Lower leg skin (tissue), 4 donors: ENCODE measurements around the gene CLMN. TPM values are rescaled to one million over a fixed set of nuclear protein-coding genes. Genes with fewer than 3 reads are reported as not detected.

Experiments used
- DNase-seq, 2 donors: peaks; one replicate each; pipeline ENCODE4 v3.0.0-alpha.2; 2019; ENCODE audit warnings: low spot score in 2 of 2
- H3K4me3 ChIP-seq: fragments of 200-600 bp; sonication (generic); 2 replicates; pipeline ENCODE4 v1.5.1; 2017; ENCODE audit warnings: mild to moderate bottlenecking, low read depth; ENCODE audit not compliant: poor library complexity, severe bottlenecking
- POLR2A ChIP-seq, 2 donors: fragments of 450-650 bp; IDR thresholded peaks; one replicate each; pipeline ENCODE4 v1.6.1; 2016 to 2017; ENCODE audit warnings: antibody characterized with exemption in 2 of 2, mild to moderate bottlenecking in 1 of 2, moderate library complexity in 1 of 2
- WGBS, 2 donors: methylation state at CpG; one replicate each; pipeline ENCODE4 v1.1.5; 2018; 5-methylcytosine and 5-hydroxymethylcytosine counted together
- intact Hi-C: fragments of 100-400 bp; cut with DNase I; formaldehyde crosslinking; loops from one replicate; pipeline ENCODE4 v1.15.0; 2023; ENCODE audit warnings: low total_unique reads
- total RNA-seq, 4 donors: library from RNA; depleted of rRNA; stranded (reverse); fragments of >200 nt; gene quantifications; one replicate each; pipeline ENCODE4 v1.1.0, GENCODE V29; 2016
- TF ChIP-seq, protein P1 (sequence below), 3 donors: fragments of 450-650 bp; IDR thresholded peaks; one replicate each; pipeline ENCODE4 v1.5.1; 2016; ENCODE audit warnings: antibody characterized with exemption in 3 of 3, mild to moderate bottlenecking in 3 of 3, moderate library complexity in 2 of 3

The CLMN gene
- total RNA-seq, 4 donors from 2014 or later: 5.6 to 7.6 (median 7.2) TPM

DNA sequence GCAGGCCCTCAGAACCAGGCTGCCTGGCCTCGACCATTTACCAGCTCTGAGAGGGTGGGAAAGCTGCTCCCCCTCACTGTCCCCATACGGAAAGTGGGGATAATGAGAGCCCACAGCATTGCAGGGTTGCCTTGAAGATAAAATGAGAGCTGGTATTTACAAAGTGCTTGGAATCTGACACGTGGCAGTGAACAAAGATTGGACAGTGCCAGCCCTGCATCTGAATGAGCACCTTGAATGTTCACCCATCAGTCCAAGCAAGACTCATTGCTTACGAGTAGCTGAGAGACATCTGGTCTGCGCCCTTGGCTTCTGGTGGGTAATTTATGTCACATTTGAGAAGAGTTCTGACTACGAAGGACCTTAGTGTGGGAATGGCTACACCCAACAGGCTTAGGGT lies 67.5 kb downstream of the CLMN start:
- intact Hi-C loops: no loop called here
- DNase-seq: peak in 1 of 2 donors; percentile 62
- TF ChIP-seq, protein P1, sequence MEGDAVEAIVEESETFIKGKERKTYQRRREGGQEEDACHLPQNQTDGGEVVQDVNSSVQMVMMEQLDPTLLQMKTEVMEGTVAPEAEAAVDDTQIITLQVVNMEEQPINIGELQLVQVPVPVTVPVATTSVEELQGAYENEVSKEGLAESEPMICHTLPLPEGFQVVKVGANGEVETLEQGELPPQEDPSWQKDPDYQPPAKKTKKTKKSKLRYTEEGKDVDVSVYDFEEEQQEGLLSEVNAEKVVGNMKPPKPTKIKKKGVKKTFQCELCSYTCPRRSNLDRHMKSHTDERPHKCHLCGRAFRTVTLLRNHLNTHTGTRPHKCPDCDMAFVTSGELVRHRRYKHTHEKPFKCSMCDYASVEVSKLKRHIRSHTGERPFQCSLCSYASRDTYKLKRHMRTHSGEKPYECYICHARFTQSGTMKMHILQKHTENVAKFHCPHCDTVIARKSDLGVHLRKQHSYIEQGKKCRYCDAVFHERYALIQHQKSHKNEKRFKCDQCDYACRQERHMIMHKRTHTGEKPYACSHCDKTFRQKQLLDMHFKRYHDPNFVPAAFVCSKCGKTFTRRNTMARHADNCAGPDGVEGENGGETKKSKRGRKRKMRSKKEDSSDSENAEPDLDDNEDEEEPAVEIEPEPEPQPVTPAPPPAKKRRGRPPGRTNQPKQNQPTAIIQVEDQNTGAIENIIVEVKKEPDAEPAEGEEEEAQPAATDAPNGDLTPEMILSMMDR (IDR thresholded peaks at IDR 0.05): no peak
- TF ChIP-seq POLR2A (IDR thresholded peaks at IDR 0.05): no peak
- WGBS, 2 donors: 85 to 88% methylated on average over 6 of the region's 6 CpGs
- H3K4me3 ChIP-seq: no peak overlapping the region

DNA sequence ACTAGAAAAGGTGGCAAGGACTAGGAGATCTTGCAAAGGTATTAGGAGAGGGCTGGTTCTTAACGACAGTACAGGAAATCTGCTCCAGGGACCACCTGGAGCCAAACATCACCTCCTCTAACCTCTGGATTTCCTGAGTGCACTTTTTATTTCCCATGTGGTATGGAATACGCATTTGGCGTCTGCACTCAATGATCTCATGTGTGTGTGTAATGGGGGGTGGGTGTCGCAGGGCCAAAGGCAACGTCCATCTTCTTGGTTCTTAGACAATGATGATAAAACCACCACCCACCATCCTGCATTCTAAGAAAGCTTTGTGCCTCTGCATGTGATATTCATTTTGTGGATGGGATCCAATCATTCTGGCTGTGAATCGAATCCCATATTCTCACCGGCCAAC lies 68.8 kb downstream of the CLMN start:
- peak in 1 of 2 donors; percentile 31 for DNase-seq
- intact Hi-C loops: no loop called here
- WGBS, 2 donors: 79 to 82% methylated on average over 7 of the region's 7 CpGs
- TF ChIP-seq, protein P1 (IDR thresholded peaks at IDR 0.05): no peak
- no peak for TF ChIP-seq POLR2A (IDR thresholded peaks at IDR 0.05)
- H3K4me3 ChIP-seq: no peak overlapping the region

DNA sequence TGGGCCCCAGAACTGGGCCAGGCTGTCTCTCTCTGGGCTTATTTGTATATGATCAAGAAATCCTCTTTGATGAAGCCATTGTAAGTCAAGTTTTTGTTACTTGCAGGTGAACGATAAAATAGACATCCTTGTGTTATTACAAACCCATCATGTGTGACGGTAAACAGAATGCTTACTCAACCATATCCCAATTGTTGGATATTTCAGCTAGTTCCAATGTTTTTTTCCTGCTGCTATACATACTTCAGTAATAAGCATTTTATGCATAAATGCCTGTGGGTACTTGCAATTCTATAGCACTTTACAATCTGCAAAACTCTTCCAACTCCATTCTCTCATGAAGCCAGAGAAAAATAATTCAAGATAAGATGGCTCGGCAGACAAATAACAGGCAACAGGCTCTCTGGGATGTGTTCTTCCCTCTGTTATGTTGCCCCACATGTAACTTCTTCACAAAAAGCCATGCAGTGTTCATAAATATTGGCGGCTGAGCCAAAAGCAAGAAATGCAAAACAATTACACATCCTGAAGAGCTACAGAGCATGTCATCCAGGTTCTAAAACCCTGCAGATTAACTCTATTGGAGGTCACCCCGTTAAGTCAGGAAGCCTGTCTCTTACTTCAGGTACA lies 69.5 kb downstream of the CLMN start:
- WGBS, 2 donors: 80 to 82% methylated on average over 5 of the region's 5 CpGs
- H3K4me3 ChIP-seq: no peak overlapping the region
- TF ChIP-seq, protein P1 (IDR thresholded peaks at IDR 0.05): no peak
- no peak for TF ChIP-seq POLR2A (IDR thresholded peaks at IDR 0.05)
- intact Hi-C loops: no loop called here
- DNase-seq: no peak

DNA sequence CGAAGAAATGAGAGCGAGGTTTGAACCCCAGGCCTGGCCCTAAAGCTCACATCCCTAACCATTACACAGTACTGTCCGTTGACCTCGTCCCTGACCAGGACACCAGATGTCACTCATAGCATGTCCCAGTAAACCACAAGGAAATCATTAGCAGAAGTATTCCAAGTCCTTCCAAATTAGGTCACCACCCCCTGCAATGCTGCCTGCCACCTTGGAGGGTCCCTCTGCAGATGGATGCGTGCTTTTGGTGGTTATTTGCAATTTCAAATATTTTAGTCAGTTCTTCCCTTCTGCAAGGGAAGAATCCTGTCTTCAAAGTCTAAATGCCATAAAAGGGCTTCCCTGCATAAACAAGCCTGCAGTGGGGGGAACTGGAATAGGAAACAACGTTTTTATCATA lies 71.3 kb downstream of the CLMN start:
- intact Hi-C loops: no loop called here
- TF ChIP-seq POLR2A (IDR thresholded peaks at IDR 0.05): no peak
- TF ChIP-seq, protein P1 (IDR thresholded peaks at IDR 0.05): no peak
- WGBS, 2 donors: 60 to 69% methylated on average over 6 of the region's 6 CpGs
- no peak overlapping the region for H3K4me3 ChIP-seq
- peak in 1 of 2 donors; percentile 26 for DNase-seq

DNA sequence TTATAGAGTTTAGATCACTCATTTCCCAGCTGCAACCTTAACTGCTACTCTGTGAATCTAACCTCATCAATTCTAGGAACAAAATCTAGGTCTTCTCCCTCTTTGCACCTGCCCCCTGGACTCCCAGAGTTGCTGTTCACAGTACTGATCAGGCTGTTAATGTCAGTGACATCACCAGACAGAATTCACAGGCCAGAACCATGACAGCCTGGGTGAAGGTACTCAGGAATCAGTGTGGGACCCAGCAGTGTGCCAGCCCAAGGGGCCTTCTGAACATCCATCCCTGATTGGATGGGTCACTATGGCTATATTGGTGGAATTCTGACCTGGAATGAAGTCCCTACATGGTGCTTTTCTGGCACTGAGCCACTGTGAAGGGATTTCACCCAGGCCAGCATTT lies 72.8 kb downstream of the CLMN start:
- intact Hi-C loops: no loop called here
- DNase-seq: peak in 1 of 2 donors; percentile 12
- TF ChIP-seq, protein P1 (IDR thresholded peaks at IDR 0.05): no peak
- TF ChIP-seq POLR2A (IDR thresholded peaks at IDR 0.05): no peak
- H3K4me3 ChIP-seq: no peak overlapping the region

DNA sequence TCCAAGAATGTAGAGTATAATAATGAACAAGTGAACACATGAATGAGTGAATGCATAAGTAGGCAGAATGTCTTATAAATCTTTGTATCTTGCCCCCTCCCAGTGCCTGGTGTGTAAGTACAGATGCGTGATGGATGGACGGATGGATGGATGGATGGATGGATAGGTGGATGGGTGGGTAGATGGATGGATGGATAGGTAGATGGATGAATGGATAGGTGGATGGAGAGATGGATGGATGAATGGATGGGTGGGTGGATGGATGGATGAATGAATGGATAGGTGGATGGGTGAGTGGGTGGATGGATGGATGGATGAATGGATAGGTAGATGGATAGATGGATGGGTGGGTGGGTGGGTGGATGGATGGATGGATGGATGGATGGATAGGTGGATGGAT lies 74.4 kb downstream of the CLMN start:
- 91 to 97% methylated on average over 2 of the region's 2 CpGs for WGBS, 2 donors
- DNase-seq: no peak
- H3K4me3 ChIP-seq: no peak overlapping the region
- TF ChIP-seq, protein P1 (IDR thresholded peaks at IDR 0.05): no peak
- no peak for TF ChIP-seq POLR2A (IDR thresholded peaks at IDR 0.05)
- intact Hi-C loops: no loop called here
